Measurements from ENCODE around the gene RAP2B.
"Not testable (repeated sequence)": the region's sequence is repeated elsewhere in the genome, so short reads cannot be mapped to it uniquely, and the experiment has no call there.

RAP2B gene

GRCh38 chr3:153145454-153145853, 16.6 kb upstream of the RAP2B start:
- no peaks in the 10 kb centered on the region for H3K36me3 ChIP-seq (replicated peaks)
- H3K27me3 ChIP-seq (ENCODE audit: low read depth) = no peaks in the 10 kb centered on the region
- no peaks in the 10 kb centered on the region for H3K9me3 ChIP-seq
- H3K4me3 ChIP-seq = no peak overlapping the region
- no peaks in the 10 kb centered on the region for H3K4me1 ChIP-seq
- DNase-seq (ENCODE audit: low spot score in 2 of 2) = no peak
- in situ Hi-C loops (cut with MboI; ENCODE audit: low sequenced_read_pairs) = no loop called here

- H3K36me3 ChIP-seq (replicated peaks) = no peaks in the 10 kb centered on the region
- no peak overlapping the region for H3K4me3 ChIP-seq
- H3K4me1 ChIP-seq = no peaks in the 10 kb centered on the region
- no peaks in the 10 kb centered on the region for H3K9me3 ChIP-seq
- in situ Hi-C loops (cut with MboI; ENCODE audit: low sequenced_read_pairs) = no loop called here
- DNase-seq (ENCODE audit: low spot score in 2 of 2) = no peak
- no peaks in the 10 kb centered on the region for H3K27me3 ChIP-seq (ENCODE audit: low read depth)
Observed at GRCh38 chr3:153146191-153147053, 15.6 kb upstream of the RAP2B start.

- no peaks in the 10 kb centered on the region for H3K27me3 ChIP-seq (ENCODE audit: low read depth)
- no peaks in the 10 kb centered on the region for H3K9me3 ChIP-seq
- no peaks in the 10 kb centered on the region for H3K4me1 ChIP-seq
- H3K36me3 ChIP-seq (replicated peaks) = no peaks in the 10 kb centered on the region
- DNase-seq (ENCODE audit: low spot score in 2 of 2) = no peak
- in situ Hi-C loops (cut with MboI; ENCODE audit: low sequenced_read_pairs) = no loop called here
- H3K4me3 ChIP-seq = no peak overlapping the region
Observed at GRCh38 chr3:153150991-153151390, 11.0 kb upstream of the RAP2B start.

GRCh38 chr3:153155786-153156185, 6.2 kb upstream of the RAP2B start:
- H3K27me3 ChIP-seq (ENCODE audit: low read depth); H3K9me3 ChIP-seq; H3K36me3 ChIP-seq (replicated peaks); DNase-seq (ENCODE audit: low spot score in 2 of 2); H3K4me3 ChIP-seq; in situ Hi-C loops (cut with MboI; ENCODE audit: low sequenced_read_pairs); H3K4me1 ChIP-seq: not testable (repeated sequence)

DNA sequence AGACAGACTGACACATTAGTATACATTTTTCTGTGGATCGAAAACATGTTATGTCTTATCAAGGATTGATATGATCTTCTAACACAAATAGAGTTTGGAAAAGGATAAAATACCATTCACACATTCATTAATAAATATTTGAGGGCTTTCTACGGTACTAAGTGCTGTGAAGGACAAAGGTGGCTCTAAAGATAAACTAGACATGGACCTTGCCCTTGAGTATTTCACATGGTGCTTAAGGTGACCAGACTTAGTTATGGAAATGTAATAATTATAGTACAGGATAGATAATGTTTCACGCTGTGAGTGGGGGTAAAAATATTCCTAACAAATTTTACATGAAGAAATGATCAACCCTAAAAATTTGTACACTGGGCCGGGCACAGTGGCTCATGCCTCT, 3.8 kb upstream of the RAP2B start:
- DNase-seq (ENCODE audit: low spot score in 2 of 2) = no peak
- in situ Hi-C loops (cut with MboI; ENCODE audit: low sequenced_read_pairs) = no loop called here
- no peaks in the 10 kb centered on the region for H3K27me3 ChIP-seq (ENCODE audit: low read depth)
- H3K4me3 ChIP-seq = no peak overlapping the region
- no peaks in the 10 kb centered on the region; the same call in 1 of the 2 replicates for H3K36me3 ChIP-seq (replicated peaks)
- H3K4me1 ChIP-seq = no peaks in the 10 kb centered on the region
- H3K9me3 ChIP-seq = no peaks in the 10 kb centered on the region

DNA sequence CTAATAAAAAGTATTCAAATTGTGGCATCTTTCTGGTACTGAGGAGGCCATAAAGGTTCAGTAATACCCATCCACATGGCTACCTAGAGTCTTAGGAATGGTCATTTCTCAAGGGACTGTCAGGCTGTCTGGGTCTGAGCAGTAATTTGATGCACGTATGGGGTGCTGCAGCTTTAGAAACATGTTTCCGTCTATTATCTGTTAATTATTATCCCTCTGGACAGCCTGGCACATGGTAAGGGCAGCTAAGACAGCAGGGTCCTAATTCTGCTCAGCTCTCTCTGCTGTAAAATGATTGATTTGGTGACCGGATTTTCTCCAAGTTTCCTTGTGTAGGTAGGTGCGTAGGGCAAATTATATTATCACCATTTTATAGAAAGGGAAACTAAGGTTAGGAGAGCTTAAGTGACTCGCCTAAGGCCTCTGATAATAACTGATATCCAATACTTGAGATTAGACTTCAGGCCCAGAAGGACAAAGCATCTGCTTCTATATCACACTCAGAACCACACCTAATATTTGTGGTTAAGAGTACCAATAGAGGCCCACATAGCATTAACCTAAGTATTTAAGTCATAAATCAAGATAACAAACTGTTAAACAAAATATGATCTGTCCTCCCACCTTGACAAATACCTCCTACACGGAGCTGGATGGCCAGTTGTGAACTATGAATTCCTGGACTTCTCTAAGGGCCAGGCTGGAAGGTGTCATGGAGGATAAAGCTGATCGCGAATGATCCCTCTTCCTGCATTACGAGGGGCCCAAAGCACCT, 2.9 kb upstream of the RAP2B start:
- Histone ChIP-seq H3K4me3 (no peak overlapping the region), H3K9me3 (no peaks in the 10 kb centered on the region)
- in situ Hi-C loops (cut with MboI; ENCODE audit: low sequenced_read_pairs) = no loop called here

DNA sequence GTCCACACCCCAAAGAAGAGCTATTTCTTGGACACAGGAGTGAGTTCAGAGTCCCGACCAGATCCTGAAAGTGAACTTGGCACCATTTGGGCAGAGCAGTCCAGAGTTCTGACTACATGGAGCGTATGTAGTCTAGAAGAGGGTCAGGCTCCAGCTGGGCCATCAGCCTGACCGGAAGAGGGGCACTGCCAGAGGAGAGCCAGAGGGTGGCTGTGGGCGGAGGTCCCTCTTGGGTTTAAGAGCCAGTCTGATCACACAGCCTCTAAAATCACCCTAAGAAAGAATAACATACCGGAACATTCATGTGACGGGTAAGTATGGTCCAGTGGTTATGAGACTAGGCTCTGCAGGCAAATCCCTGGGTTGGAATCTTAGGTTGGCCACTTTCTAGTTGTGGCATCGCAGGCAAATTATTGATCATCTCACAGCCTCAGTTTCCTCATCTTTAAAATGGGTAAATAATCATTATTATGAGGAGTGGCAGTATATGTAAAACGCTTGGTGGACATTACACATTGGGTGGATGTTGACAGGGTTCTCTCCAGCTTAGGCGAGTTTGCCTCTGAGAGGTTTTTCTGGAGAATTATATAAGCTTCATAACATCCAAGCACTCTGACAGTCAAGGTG, 2.1 kb upstream of the RAP2B start:
- H3K36me3 ChIP-seq (replicated peaks) = no peaks in the 10 kb centered on the region; the same call in 1 of the 2 replicates
- no peaks in the 10 kb centered on the region for H3K27me3 ChIP-seq (ENCODE audit: low read depth)
- in situ Hi-C loops (cut with MboI; ENCODE audit: low sequenced_read_pairs) = no loop called here
- H3K4me1 ChIP-seq = peaks cover 4% of the 10 kb centered on the region
- no peak for DNase-seq (ENCODE audit: low spot score in 2 of 2)
- H3K9me3 ChIP-seq = no peaks in the 10 kb centered on the region
- peak overlapping the region; percentile 73 for H3K4me3 ChIP-seq

More for the DNA sequence above, 2.9 kb upstream of the RAP2B start:
- DNase-seq (ENCODE audit: low spot score in 2 of 2) = no peak
- Histone ChIP-seq H3K36me3 (replicated peaks) (no peaks in the 10 kb centered on the region; the same call in 1 of the 2 replicates), H3K27me3 (ENCODE audit: low read depth) (no peaks in the 10 kb centered on the region), H3K4me1 (no peaks in the 10 kb centered on the region; the same call in 1 of the 2 replicates)

- Histone ChIP-seq H3K36me3 (replicated peaks) (no peaks in the 10 kb centered on the region; the same call in 1 of the 2 replicates), H3K9me3 (no peaks in the 10 kb centered on the region), H3K4me3 (peak overlapping the region; percentile 73), H3K4me1 (peaks cover 9% of the 10 kb centered on the region), H3K27me3 (ENCODE audit: low read depth) (no peaks in the 10 kb centered on the region)
- in situ Hi-C loops (cut with MboI; ENCODE audit: low sequenced_read_pairs) = no loop called here
- peak; percentile 79 to 92 for DNase-seq (ENCODE audit: low spot score in 2 of 2)
Observed at GRCh38 chr3:153160451-153161137, 1.4 kb upstream of the RAP2B start.

DNA sequence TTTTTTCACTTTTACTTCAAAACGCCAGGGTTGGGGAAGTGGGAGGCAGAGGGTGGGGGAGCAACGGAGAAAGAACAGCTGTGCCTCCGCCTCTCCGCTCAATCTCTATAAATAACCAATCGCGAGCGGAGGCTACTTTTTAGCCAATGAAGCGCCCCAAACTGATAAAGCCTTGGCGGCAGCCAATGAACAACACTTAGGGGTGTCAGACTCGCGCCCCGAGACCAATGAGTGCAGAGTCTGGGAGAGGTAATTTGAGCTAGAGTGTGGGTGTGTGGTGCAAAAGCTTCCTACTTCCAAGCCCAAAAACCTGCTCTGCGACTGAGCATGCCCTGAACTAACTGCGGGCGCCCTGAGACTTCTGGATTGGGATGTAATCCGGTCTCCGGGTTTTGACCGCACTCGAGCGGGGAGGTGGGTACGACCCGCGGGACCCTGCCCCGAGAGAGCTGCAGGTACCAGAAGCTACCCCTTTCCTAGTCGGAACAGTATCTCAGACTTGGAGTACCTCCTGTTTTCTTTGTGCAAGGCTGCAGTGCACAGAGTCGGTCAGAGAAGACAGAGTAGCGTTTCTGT, 800 bp upstream of the RAP2B start:
- no peaks in the 10 kb centered on the region; the same call in 1 of the 2 replicates for H3K36me3 ChIP-seq (replicated peaks)
- H3K9me3 ChIP-seq = no peaks in the 10 kb centered on the region
- DNase-seq (ENCODE audit: low spot score in 2 of 2) = peak; percentile 95 to 99
- peak overlapping the region; percentile 73 for H3K4me3 ChIP-seq
- peaks cover 9% of the 10 kb centered on the region for H3K4me1 ChIP-seq
- in situ Hi-C loops (cut with MboI; ENCODE audit: low sequenced_read_pairs) = no loop called here
- no peaks in the 10 kb centered on the region for H3K27me3 ChIP-seq (ENCODE audit: low read depth)

DNA sequence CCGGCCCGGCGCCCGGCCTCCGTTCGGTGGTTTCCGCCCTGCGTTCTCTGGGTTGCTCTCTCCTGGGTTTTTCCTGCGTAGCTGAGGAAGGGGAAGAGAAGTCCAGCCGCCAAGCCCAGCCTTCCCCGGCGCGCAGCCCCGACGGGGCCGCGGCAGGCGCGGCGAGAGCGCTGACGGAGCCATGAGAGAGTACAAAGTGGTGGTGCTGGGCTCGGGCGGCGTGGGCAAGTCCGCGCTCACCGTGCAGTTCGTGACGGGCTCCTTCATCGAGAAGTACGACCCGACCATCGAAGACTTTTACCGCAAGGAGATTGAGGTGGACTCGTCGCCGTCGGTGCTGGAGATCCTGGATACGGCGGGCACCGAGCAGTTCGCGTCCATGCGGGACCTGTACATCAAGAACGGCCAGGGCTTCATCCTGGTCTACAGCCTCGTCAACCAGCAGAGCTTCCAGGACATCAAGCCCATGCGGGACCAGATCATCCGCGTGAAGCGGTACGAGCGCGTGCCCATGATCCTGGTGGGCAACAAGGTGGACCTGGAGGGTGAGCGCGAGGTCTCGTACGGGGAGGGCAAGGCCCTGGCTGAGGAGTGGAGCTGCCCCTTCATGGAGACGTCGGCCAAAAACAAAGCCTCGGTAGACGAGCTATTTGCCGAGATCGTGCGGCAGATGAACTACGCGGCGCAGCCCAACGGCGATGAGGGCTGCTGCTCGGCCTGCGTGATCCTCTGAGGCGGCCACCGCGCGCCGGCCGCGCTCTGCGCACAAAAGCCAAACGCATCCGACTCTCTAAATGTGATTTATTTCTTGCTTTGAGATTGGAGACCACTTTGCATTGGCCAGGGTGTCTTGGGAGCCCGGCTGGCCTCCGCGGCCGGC, 727 bp downstream of the RAP2B start:
- Histone ChIP-seq H3K36me3 (replicated peaks) (no peaks in the 10 kb centered on the region; the same call in none of the 2 replicates), H3K27me3 (ENCODE audit: low read depth) (no peaks in the 10 kb centered on the region), H3K9me3 (no peaks in the 10 kb centered on the region), H3K4me3 (peak overlapping the region; percentile 73), H3K4me1 (peaks cover 14% of the 10 kb centered on the region)
- in situ Hi-C loops (cut with MboI; ENCODE audit: low sequenced_read_pairs) = no loop called here
- DNase-seq (ENCODE audit: low spot score in 2 of 2) = peak in 1 of 2 experiments; percentile 50

GRCh38 chr3:153163393-153163724, 1.3 kb downstream of the RAP2B start:
- peak overlapping the region; percentile 73 for H3K4me3 ChIP-seq
- DNase-seq (ENCODE audit: low spot score in 2 of 2) = no peak
- H3K9me3 ChIP-seq = no peaks in the 10 kb centered on the region
- H3K4me1 ChIP-seq = peaks cover 14% of the 10 kb centered on the region
- no peaks in the 10 kb centered on the region for H3K27me3 ChIP-seq (ENCODE audit: low read depth)
- in situ Hi-C loops (cut with MboI; ENCODE audit: low sequenced_read_pairs) = no loop called here
- H3K36me3 ChIP-seq (replicated peaks) = no peaks in the 10 kb centered on the region; the same call in none of the 2 replicates

DNA sequence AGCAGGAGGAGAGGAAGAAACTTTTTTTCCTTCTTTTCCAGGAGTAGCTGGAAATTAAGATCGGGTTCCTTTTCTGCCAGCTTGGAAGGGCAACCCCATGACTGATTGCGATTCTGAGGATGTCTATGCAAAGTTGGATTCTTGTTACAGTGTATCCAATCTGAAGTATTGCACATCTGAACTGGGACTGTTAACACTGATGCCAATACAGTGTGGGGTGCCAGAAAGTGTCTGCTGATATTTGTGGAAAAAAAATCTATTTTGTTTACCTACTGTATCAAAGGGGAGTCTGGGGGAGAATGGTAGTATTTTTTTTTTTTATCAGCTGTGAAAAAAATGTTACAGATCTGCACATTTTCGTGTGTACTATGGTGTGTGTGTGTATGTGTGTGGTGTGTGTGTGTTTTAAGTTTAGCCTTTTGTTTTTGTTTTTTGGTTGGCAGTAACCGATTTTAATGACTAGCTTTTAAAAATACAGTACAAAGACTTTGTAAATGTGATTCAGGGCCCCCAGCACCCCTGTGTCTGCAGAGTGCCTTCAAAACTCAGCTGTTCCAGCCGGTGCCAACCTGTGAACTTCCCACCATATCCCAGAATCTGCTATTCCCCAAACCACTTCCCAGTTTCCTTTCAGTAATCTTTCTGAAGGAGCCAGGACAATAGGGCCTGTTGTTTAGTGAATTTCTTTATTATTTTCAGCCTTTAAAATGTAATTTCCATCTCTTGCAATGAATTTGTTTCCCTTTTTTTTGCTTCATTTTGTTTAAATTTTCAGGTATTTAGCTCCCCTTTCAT, 1.9 kb downstream of the RAP2B start:
- Histone ChIP-seq H3K27me3 (ENCODE audit: low read depth) (no peaks in the 10 kb centered on the region), H3K4me3 (peak overlapping the region; percentile 73), H3K9me3 (no peaks in the 10 kb centered on the region), H3K36me3 (replicated peaks) (no peaks in the 10 kb centered on the region; the same call in none of the 2 replicates), H3K4me1 (peaks cover 14% of the 10 kb centered on the region)
- DNase-seq (ENCODE audit: low spot score in 2 of 2) = no peak
- in situ Hi-C loops (cut with MboI; ENCODE audit: low sequenced_read_pairs) = no loop called here

Data from HAP-1 (cell line).